Liver (tissue), 9 donors: Measurements from ENCODE around the gene BTNL9. TPM values are rescaled to one million over a fixed set of nuclear protein-coding genes. Genes with fewer than 3 reads are reported as not detected.
"Not testable (repeated sequence)": the region's sequence is repeated elsewhere in the genome, so short reads cannot be mapped to it uniquely, and the experiment has no call there.

ENCODE experiments used
- DNase-seq: peaks from one replicate; pipeline ENCODE4 v3.0.0-alpha.2; 2017; ENCODE audit warnings: low spot score
- H3K27ac ChIP-seq, 2 donors: one replicate each; pipeline ENCODE4 v1.7.0; 2013; ENCODE audit warnings: inconsistent platforms in 2 of 2, low read length in 2 of 2, control low read depth in 1 of 2, low read depth in 1 of 2, mild to moderate bottlenecking in 1 of 2
- H3K27me3 ChIP-seq, 4 donors: one replicate each; pipeline versions ENCODE4 v1.6.1 to v1.7.0; 2013; ENCODE audit warnings: low read length in 3 of 4, inconsistent platforms in 1 of 4, mild to moderate bottlenecking in 1 of 4, moderate library complexity in 1 of 4; ENCODE audit not compliant: control insufficient read depth in 4 of 4, insufficient read depth in 4 of 4
- H3K36me3 ChIP-seq, 4 donors: one replicate each; pipeline versions ENCODE4 v1.6.1 to v1.7.0; 2013; ENCODE audit warnings: low read length in 3 of 4, mild to moderate bottlenecking in 3 of 4, low read depth in 1 of 4, moderate library complexity in 1 of 4; ENCODE audit not compliant: control insufficient read depth in 4 of 4, insufficient read depth in 3 of 4
- H3K4me1 ChIP-seq, 4 donors: one replicate each; pipeline versions ENCODE4 v1.6.1 to v1.7.0; 2013; ENCODE audit warnings: low read length in 3 of 4, mild to moderate bottlenecking in 3 of 4, moderate library complexity in 1 of 4; ENCODE audit not compliant: control insufficient read depth in 4 of 4, insufficient read depth in 4 of 4
- H3K4me3 ChIP-seq, 3 donors: one replicate each; pipeline versions ENCODE4 v1.6.1 to v1.7.0; 2013; ENCODE audit warnings: low read length in 3 of 3, control low read depth in 1 of 3, low read depth in 1 of 3, mild to moderate bottlenecking in 1 of 3
- H3K9ac ChIP-seq, 2 donors: one replicate each; pipeline ENCODE4 v1.7.0; 2013; ENCODE audit warnings: low read length in 2 of 2, mild to moderate bottlenecking in 2 of 2, moderate library complexity in 2 of 2, control low read depth in 1 of 2, low read depth in 1 of 2
- H3K9me3 ChIP-seq, 4 donors: one replicate each; pipeline versions ENCODE4 v1.6.1 to v1.7.0; 2013; ENCODE audit warnings: low read length in 3 of 4; ENCODE audit not compliant: control insufficient read depth in 4 of 4
- FOXA2 ChIP-seq: IDR thresholded peaks from 2 replicates; pipeline ENCODE4 v1.6.1; 2016; ENCODE audit warnings: antibody characterized with exemption
- GABPA ChIP-seq, 2 donors: IDR thresholded peaks in 1 of 2; conservative IDR thresholded peaks in 1 of 2; 2 replicates each; pipeline ENCODE4 v1.6.1; 2016; ENCODE audit warnings: antibody characterized with exemption in 2 of 2, mild to moderate bottlenecking in 1 of 2, moderate library complexity in 1 of 2
- RAD21 ChIP-seq, 2 donors: IDR thresholded peaks; 2 replicates each; pipeline ENCODE4 v1.6.1; 2016; ENCODE audit warnings: antibody characterized with exemption in 2 of 2, mild to moderate bottlenecking in 2 of 2
- RXRA ChIP-seq, 2 donors: IDR thresholded peaks; 2 replicates each; pipeline ENCODE4 v1.6.1; 2017 to 2018; ENCODE audit warnings: antibody characterized with exemption in 2 of 2, mild to moderate bottlenecking in 1 of 2
- SP1 ChIP-seq: IDR thresholded peaks from 2 replicates; pipeline ENCODE4 v1.6.1; 2018; ENCODE audit warnings: antibody characterized with exemption, mild to moderate bottlenecking
- YY1 ChIP-seq: IDR thresholded peaks from 2 replicates; pipeline ENCODE4 v1.6.1; 2016; ENCODE audit warnings: antibody characterized with exemption, mild to moderate bottlenecking
- ZBTB33 ChIP-seq: IDR thresholded peaks from 2 replicates; pipeline ENCODE4 v1.6.1; 2016; ENCODE audit warnings: antibody characterized with exemption
- WGBS: extraction: QIAGEN DNeasy Blood & Tissue Kit; methylation state at CpG from one replicate; pipeline ENCODE4 v1.1.7; 2013; 5-methylcytosine and 5-hydroxymethylcytosine counted together
- polyA plus RNA-seq, 2 donors: library from polyadenylated mRNA; stranded (reverse) in 1 of 2; unstranded in 1 of 2; fragments of 200-250 nt in 1 of 2; fragments of >200 nt in 1 of 2; fragmentation: Nextera tagmentation in 1 of 2; extraction: Ambion mirVana in 1 of 2; gene quantifications; one replicate each; pipeline versions ENCODE4 v1.2.1 to v1.2.3, GENCODE V29; 2013 to 2015
- total RNA-seq, 2 donors: library from RNA; depleted of rRNA; stranded (reverse); fragments of >200 nt; gene quantifications; one replicate each; pipeline ENCODE4 v1.2.3, GENCODE V29; 2014
- TF ChIP-seq, protein P1 (sequence below): IDR thresholded peaks from 2 replicates; pipeline ENCODE4 v1.6.1; 2016; ENCODE audit warnings: antibody characterized with exemption, mild to moderate bottlenecking
- donor health status: healthy.
- donor health status: healthy.
- donor health status: healthy.
- donor health status: healthy.
- donor health status: healthy.

The BTNL9 gene
- total and polyA plus RNA-seq, 4 donors, result 1.4 to 12.0 (median 4.7) TPM

GRCh38 chr5:181045316-181045715, 5.2 kb downstream of the BTNL9 start:
- Histone ChIP-seq H3K36me3 (no peaks in the 10 kb centered on the region), H3K9me3 (no peaks in the 10 kb centered on the region), H3K27ac (no peak overlapping the region), H3K4me3 (no peak overlapping the region), H3K27me3 (peaks cover 0 to 15% (median 2%) of the 10 kb centered on the region in 4 donors), H3K9ac (no peak overlapping the region), H3K4me1 (no peaks in the 10 kb centered on the region)
- TF ChIP-seq RAD21 (IDR thresholded peaks at IDR 0.05), result no peak
- TF ChIP-seq FOXA2, result no peak
- TF ChIP-seq RXRA (IDR thresholded peaks at IDR 0.05), result no peak
- WGBS, result 57% methylated on average over 10 of the region's 10 CpGs
- DNase-seq, result no peak

- H3K4me3 ChIP-seq, H3K27ac ChIP-seq, H3K9me3 ChIP-seq, H3K4me1 ChIP-seq, DNase-seq, H3K9ac ChIP-seq, H3K36me3 ChIP-seq: not testable (repeated sequence)
- H3K27me3 ChIP-seq, result peaks cover 0 to 15% (median 3%) of the 10 kb centered on the region in 4 donors
- 39% methylated on average over 1 of the region's 1 CpG for WGBS
Measured at GRCh38 chr5:181045857-181046256, 5.8 kb downstream of the BTNL9 start.

DNA sequence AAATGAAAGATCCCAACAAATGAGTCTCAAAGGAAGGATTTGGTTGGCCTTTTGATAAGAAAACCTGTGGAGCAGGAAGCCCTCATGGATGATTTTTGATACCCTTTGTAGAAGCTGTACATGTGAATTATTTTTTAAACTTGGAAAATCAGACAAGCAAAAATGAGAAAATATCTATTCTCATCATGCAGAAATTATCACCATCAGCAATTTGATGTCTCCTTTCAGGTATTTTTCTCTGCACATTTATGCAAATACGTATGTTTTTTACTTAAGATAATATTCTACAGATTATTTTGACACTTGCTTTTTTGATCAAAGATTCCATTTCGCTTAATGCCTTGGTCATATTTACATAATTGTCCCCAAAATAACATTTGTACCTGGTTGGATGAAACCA, 7.2 kb downstream of the BTNL9 start:
- no peaks in the 10 kb centered on the region for H3K36me3 ChIP-seq
- DNase-seq, result no peak
- no peaks in the 10 kb centered on the region for H3K4me1 ChIP-seq
- TF ChIP-seq RXRA (IDR thresholded peaks at IDR 0.05) (no peak), YY1 (no peak), ZBTB33 (no peak), RAD21 (IDR thresholded peaks at IDR 0.05) (no peak), GABPA (IDR thresholded peaks at IDR 0.05 in 1 of 2, conservative IDR thresholded peaks at IDR 0.05 in 1 of 2) (no peak)
- TF ChIP-seq, protein P1, sequence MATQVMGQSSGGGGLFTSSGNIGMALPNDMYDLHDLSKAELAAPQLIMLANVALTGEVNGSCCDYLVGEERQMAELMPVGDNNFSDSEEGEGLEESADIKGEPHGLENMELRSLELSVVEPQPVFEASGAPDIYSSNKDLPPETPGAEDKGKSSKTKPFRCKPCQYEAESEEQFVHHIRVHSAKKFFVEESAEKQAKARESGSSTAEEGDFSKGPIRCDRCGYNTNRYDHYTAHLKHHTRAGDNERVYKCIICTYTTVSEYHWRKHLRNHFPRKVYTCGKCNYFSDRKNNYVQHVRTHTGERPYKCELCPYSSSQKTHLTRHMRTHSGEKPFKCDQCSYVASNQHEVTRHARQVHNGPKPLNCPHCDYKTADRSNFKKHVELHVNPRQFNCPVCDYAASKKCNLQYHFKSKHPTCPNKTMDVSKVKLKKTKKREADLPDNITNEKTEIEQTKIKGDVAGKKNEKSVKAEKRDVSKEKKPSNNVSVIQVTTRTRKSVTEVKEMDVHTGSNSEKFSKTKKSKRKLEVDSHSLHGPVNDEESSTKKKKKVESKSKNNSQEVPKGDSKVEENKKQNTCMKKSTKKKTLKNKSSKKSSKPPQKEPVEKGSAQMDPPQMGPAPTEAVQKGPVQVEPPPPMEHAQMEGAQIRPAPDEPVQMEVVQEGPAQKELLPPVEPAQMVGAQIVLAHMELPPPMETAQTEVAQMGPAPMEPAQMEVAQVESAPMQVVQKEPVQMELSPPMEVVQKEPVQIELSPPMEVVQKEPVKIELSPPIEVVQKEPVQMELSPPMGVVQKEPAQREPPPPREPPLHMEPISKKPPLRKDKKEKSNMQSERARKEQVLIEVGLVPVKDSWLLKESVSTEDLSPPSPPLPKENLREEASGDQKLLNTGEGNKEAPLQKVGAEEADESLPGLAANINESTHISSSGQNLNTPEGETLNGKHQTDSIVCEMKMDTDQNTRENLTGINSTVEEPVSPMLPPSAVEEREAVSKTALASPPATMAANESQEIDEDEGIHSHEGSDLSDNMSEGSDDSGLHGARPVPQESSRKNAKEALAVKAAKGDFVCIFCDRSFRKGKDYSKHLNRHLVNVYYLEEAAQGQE, result no peak
- H3K27ac ChIP-seq, result no peak overlapping the region
- peaks cover 0 to 15% (median 3%) of the 10 kb centered on the region in 4 donors for H3K27me3 ChIP-seq
- H3K9ac ChIP-seq, result no peak overlapping the region
- no peaks in the 10 kb centered on the region for H3K9me3 ChIP-seq
- WGBS, result 65% methylated on average over 2 of the region's 2 CpGs
- H3K4me3 ChIP-seq, result no peak overlapping the region

- H3K36me3 ChIP-seq, result no peaks in the 10 kb centered on the region
- 92% methylated on average over 15 of the region's 15 CpGs for WGBS
- DNase-seq, result no peak
- no peaks in the 10 kb centered on the region for H3K9me3 ChIP-seq
- TF ChIP-seq RAD21 (IDR thresholded peaks at IDR 0.05), result no peak
- no peak for TF ChIP-seq SP1
- no peak overlapping the region for H3K4me3 ChIP-seq
- H3K9ac ChIP-seq, result no peak overlapping the region
- H3K27me3 ChIP-seq, result peaks cover 2 to 15% (median 6%) of the 10 kb centered on the region in 4 donors
- peaks cover under 1 to 5% (median 3%) of the 10 kb centered on the region in 4 donors for H3K4me1 ChIP-seq
- H3K27ac ChIP-seq, result no peak overlapping the region
Measured at GRCh38 chr5:181047921-181048320, 7.9 kb downstream of the BTNL9 start.
